ENCODE results near the gene ZSWIM2. TPM values are rescaled to one million over a fixed set of nuclear protein-coding genes. Genes with fewer than 3 reads are reported as not detected.

The ZSWIM2 gene
- polyA plus RNA-seq, 3 donors from 2014 or later: not detected

DNA sequence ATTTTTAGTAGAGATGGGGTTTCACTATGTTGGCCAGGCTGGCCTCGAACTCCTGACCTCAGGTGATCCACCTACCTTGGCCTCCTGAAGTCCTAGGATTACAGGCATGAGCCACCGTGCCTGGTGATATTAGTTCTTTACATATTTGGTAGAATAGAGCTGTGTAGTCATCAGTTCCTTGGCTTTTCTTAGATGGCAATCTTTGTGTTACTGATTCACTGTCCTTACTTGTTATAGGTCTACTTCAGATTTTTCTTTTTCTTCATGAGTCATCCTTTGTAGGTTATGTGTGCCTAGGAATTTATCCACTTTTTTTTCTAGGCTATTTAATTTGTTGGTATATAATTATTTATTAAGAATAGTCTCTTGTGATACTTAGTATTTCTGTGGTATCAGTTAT lies 30.3 kb upstream of the ZSWIM2 start:
- Mint-ChIP-seq H3K36me3 (peaks cover 0 to 7% (median 0%) of the 10 kb centered on the region in 3 donors), H3K4me3 (no peak overlapping the region), H3K4me1 (peaks cover 0 to 1% of the 10 kb centered on the region in 2 donors), H3K27me3 (ENCODE audit: low read depth in 3 of 3) (peaks cover 0 to 3% (median 0%) of the 10 kb centered on the region in 3 donors), H3K27ac (no peak overlapping the region), H3K9me3 (peaks cover 8 to 49% (median 11%) of the 10 kb centered on the region in 6 donors)
- DNase-seq: no peak

DNA sequence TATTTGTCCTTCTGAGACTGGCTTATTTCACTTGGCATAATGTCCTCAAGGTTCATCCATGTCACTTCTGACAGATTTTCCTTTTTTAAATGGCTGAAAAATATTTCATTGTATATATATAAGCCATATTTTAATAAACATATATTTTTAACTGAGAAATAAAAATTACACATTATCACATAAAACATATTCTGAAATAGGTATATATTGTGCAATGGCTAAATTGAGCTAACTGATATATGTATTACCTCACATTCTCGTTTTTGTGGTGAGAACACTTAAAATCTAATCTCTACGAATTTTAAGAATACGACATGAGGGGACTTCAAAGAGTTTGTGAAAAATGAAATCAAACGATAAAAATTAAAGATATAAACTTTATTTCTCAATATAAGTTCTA lies 25.7 kb upstream of the ZSWIM2 start:
- DNase-seq: no peak
- no peak overlapping the region for H3K27ac Mint-ChIP-seq
- H3K9me3 Mint-ChIP-seq: peaks cover 0 to 27% (median 2%) of the 10 kb centered on the region in 6 donors
- H3K4me3 Mint-ChIP-seq: no peak overlapping the region
- no peaks in the 10 kb centered on the region for H3K27me3 Mint-ChIP-seq (ENCODE audit: low read depth in 3 of 3)
- no peaks in the 10 kb centered on the region for H3K4me1 Mint-ChIP-seq
- no peaks in the 10 kb centered on the region for H3K36me3 Mint-ChIP-seq

DNA sequence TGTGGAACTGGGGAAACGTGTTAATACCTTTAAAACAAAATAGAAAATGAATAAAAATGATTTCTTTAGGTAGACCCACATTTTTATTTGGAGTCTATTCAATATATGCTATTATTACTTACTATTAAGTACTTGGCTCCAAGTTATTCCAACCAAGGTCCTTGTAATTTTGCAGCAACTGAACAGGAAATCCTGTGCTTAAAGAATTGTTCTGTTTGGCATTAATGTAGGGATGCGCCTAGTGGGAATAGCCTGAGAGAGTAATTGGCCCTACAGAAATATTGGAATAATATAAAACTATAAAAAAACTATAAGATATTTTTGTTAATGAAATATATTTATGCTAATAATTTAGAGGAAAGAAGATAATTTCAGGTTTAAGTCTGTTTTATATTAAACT lies 22.9 kb upstream of the ZSWIM2 start:
- H3K27me3 Mint-ChIP-seq (ENCODE audit: low read depth in 3 of 3): no peaks in the 10 kb centered on the region
- no peak for DNase-seq
- H3K36me3 Mint-ChIP-seq: no peaks in the 10 kb centered on the region
- H3K9me3 Mint-ChIP-seq: peaks cover 0 to 11% (median 2%) of the 10 kb centered on the region in 6 donors
- no peak overlapping the region for H3K27ac Mint-ChIP-seq
- H3K4me1 Mint-ChIP-seq: no peaks in the 10 kb centered on the region
- H3K4me3 Mint-ChIP-seq: no peak overlapping the region

DNA sequence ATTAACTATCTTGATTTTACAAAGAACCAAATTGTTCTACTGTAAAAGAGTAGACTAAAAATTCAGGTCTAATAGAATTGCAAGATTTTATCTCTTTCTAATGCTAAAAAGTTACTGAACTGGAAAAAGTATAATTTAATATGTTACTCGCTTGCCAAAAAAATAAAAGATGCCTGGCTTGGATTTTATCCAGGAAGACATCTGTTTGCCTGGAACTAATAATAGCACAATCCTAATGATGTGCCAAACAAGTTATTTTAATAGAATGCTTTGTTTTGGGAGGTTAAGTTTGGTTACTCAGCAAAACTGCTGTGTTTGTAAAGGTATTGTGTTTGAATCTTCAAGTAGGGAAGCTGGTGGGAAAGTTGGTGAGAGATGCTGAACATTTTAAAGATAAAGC lies 19.4 kb upstream of the ZSWIM2 start:
- Mint-ChIP-seq H3K27ac (no peak overlapping the region), H3K9me3 (peaks cover 0 to 10% (median 0%) of the 10 kb centered on the region in 6 donors), H3K36me3 (no peaks in the 10 kb centered on the region), H3K4me1 (no peaks in the 10 kb centered on the region), H3K4me3 (no peak overlapping the region), H3K27me3 (ENCODE audit: low read depth in 3 of 3) (peaks cover 0 to 2% (median 0%) of the 10 kb centered on the region in 3 donors)
- DNase-seq: no peak

DNA sequence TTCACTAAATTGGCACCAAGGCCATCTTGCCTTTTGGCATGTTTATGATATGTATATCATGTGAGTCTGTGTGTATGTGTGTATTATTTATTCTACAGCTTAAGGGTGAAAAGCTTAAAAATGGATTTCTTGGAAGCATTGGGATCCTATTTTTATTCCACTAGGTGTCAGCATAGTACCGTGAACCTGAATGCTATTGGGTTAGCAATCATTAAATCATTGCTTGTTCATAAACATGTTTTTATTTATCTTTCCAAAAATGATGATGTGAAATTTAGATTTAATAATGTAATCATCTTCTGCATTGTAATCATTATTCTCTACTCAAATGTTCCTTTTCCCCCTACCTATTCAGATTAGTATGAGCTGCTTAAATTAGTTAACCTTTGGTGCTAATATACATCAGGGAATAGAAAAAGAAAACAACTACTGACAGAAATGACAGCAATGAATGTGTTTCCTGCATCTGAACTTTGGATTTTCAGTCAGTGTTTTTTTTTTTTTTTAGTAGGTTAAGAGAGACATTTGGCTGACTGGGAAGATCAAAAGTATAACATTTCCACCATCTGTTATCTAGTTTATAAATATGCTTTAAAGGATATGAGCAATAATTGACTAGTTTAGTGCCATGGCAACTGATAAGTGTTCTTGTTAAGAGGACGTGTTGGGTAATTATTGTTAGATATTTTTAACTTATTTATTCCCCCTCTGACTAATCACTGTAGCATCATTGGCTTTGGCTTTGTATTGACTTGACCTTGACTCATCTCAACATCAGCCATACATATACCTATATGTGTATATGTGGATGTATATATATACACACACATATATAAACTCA lies 14.1 kb upstream of the ZSWIM2 start:
- Mint-ChIP-seq H3K4me3 (no peak overlapping the region), H3K27ac (no peak overlapping the region), H3K9me3 (peaks cover 0 to 3% (median under 1%) of the 10 kb centered on the region in 6 donors), H3K27me3 (ENCODE audit: low read depth in 3 of 3) (peaks cover 0 to 2% (median 0%) of the 10 kb centered on the region in 3 donors), H3K36me3 (no peaks in the 10 kb centered on the region), H3K4me1 (no peaks in the 10 kb centered on the region)
- DNase-seq: no peak

DNA sequence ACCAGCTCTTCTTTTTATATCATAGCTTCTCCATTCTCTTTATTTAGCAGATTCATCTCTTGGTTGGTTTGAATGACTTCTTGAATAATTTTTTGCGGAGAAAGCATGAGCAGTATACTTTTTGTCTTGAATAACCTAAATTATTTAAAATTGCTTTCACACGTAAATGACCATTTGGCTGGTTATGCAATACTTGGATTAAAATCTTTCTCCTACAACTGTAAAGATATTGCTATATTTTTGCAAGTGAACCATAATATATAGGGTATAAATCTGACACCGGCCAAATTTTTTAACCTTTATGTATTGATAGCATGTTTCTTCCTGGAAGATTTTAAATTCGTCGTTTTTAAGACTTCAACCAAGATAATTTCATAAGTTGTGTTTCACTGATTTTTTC lies 6.2 kb upstream of the ZSWIM2 start:
- no peak for DNase-seq
- H3K27me3 Mint-ChIP-seq (ENCODE audit: low read depth in 3 of 3): no peaks in the 10 kb centered on the region
- H3K4me3 Mint-ChIP-seq: no peak overlapping the region
- H3K27ac Mint-ChIP-seq: no peak overlapping the region
- no peaks in the 10 kb centered on the region for H3K4me1 Mint-ChIP-seq
- peaks cover 0 to 12% (median 1%) of the 10 kb centered on the region in 6 donors for H3K9me3 Mint-ChIP-seq
- no peaks in the 10 kb centered on the region for H3K36me3 Mint-ChIP-seq

DNA sequence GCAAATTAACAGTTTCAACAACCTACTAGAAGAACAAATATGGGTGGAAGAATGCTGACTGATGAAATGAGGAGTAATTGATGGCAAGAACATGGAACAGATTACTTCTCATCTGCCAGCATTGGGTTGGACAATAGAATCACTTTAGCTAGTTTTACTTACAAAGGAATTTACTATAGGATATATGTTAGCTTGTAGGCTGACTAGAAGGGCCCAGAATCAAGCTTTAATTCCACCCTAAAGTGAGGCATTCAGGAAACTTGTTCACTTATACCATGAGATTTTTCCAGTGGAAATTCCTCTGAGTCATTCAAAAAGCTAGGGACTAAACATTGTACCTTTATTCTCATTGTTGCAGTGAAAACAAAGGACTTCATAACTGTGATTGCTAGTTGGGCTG lies 5.0 kb upstream of the ZSWIM2 start:
- H3K4me3 Mint-ChIP-seq: no peak overlapping the region
- no peak for DNase-seq
- no peaks in the 10 kb centered on the region for H3K36me3 Mint-ChIP-seq
- H3K9me3 Mint-ChIP-seq: peaks cover 0 to 17% (median 2%) of the 10 kb centered on the region in 6 donors
- no peak overlapping the region for H3K27ac Mint-ChIP-seq
- H3K4me1 Mint-ChIP-seq: peaks cover 4% of the 10 kb centered on the region in 2 donors
- H3K27me3 Mint-ChIP-seq (ENCODE audit: low read depth in 3 of 3): peaks cover 0 to 4% (median 2%) of the 10 kb centered on the region in 3 donors

DNA sequence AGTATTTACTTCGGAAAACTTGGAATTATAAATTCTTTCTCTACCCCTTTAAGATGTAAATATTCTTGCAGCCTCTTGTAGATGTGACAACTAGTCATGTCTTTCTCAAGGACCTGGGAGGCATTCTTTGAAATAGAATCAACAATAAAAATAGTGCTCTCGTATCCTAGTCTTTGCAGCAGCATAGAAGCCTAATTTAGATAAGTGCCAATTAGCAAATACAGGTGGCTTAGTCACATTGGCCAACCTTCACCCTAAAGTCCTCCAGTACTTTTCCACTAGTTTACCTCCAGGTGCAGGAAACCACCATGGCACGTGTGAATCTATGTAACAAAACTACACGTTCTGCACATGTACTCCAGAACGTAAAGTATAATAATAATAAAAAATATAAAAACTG lies 3.5 kb upstream of the ZSWIM2 start:
- H3K4me3 Mint-ChIP-seq: no peak overlapping the region
- peaks cover 0 to 9% (median 2%) of the 10 kb centered on the region in 3 donors for H3K27me3 Mint-ChIP-seq (ENCODE audit: low read depth in 3 of 3)

DNA sequence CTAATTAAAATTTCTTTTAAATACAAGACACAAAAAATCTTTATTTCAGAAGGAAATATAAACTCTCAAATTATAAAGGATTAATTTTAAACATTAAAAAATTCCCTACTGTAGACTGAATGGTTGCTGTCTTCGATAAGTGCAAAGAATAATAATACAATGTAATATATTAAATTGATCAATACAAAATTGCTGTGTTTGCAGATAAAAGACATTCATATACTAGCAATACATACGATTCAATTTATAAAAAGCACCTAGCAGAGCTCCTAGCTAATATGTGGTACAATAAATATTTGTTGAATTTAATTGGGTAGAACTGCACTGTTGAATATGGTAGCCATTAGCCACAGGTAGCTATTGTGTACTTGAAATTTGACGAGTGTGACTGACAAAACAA lies 6.6 kb downstream of the ZSWIM2 start:
- Mint-ChIP-seq H3K4me1 (no peaks in the 10 kb centered on the region), H3K27me3 (ENCODE audit: low read depth in 3 of 3) (no peaks in the 10 kb centered on the region), H3K9me3 (peaks cover 1 to 17% (median 3%) of the 10 kb centered on the region in 6 donors), H3K27ac (no peak overlapping the region), H3K36me3 (peaks cover 0 to 4% (median 0%) of the 10 kb centered on the region in 3 donors), H3K4me3 (no peak overlapping the region)
- no peak for DNase-seq

More for the DNA sequence above, 3.5 kb upstream of the ZSWIM2 start:
- Mint-ChIP-seq H3K9me3 (peaks cover 0 to 17% (median 2%) of the 10 kb centered on the region in 6 donors), H3K27ac (no peak overlapping the region), H3K4me1 (peaks cover 4 to 10% of the 10 kb centered on the region in 2 donors), H3K36me3 (no peaks in the 10 kb centered on the region)
- DNase-seq: no peak

DNA sequence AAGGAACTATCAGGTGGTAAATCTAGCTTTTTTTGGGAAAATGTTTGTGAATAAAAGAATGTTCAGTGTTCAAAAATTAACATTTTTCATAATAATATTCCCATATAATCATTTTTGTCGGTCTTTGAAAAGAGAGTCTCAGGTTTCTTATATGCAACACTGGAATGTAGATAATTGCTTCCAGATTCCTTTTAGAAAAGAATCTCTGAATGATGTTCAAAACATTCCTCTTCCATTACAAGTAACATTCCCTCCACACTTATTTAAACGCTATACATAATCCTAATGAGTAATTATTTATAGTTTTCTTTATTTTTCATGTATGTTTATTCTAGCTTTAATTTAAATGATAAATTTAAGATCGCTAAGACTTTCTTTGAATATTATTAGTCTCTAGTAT lies 7.0 kb downstream of the ZSWIM2 start:
- Mint-ChIP-seq H3K27ac (no peak overlapping the region), H3K27me3 (ENCODE audit: low read depth in 3 of 3) (peaks cover 0 to 3% (median 0%) of the 10 kb centered on the region in 3 donors), H3K4me1 (no peaks in the 10 kb centered on the region), H3K4me3 (no peak overlapping the region), H3K36me3 (peaks cover 0 to 4% (median 0%) of the 10 kb centered on the region in 3 donors), H3K9me3 (peaks cover 1 to 17% (median 3%) of the 10 kb centered on the region in 6 donors)
- DNase-seq: no peak

DNA sequence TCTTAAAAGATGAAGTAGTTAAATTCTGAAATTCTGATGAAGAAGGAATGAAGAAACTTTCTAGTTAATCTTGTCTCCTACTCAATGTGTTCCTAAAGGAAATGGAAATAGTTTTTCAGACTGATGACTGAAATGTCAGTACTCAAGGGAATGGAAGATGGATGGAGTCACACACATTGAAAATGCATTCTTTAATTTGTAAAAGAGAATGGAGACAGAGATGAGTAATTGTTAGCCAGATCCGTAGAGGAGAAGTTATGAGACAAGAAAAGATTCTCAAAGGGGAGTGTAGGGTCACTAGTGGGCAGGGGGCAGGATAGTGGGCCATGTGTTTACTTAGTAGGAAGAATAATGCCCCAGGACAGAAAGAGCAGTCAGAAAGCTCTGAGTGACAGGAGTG lies 13.3 kb downstream of the ZSWIM2 start:
- peaks cover 0 to 4% (median 0%) of the 10 kb centered on the region in 3 donors for H3K36me3 Mint-ChIP-seq
- peaks cover 0 to 11% (median 4%) of the 10 kb centered on the region in 6 donors for H3K9me3 Mint-ChIP-seq
- peaks cover 0 to 6% (median 0%) of the 10 kb centered on the region in 3 donors for H3K27me3 Mint-ChIP-seq (ENCODE audit: low read depth in 3 of 3)
- no peak for DNase-seq
- no peak overlapping the region for H3K4me3 Mint-ChIP-seq
- no peak overlapping the region for H3K27ac Mint-ChIP-seq
- H3K4me1 Mint-ChIP-seq: no peaks in the 10 kb centered on the region

DNA sequence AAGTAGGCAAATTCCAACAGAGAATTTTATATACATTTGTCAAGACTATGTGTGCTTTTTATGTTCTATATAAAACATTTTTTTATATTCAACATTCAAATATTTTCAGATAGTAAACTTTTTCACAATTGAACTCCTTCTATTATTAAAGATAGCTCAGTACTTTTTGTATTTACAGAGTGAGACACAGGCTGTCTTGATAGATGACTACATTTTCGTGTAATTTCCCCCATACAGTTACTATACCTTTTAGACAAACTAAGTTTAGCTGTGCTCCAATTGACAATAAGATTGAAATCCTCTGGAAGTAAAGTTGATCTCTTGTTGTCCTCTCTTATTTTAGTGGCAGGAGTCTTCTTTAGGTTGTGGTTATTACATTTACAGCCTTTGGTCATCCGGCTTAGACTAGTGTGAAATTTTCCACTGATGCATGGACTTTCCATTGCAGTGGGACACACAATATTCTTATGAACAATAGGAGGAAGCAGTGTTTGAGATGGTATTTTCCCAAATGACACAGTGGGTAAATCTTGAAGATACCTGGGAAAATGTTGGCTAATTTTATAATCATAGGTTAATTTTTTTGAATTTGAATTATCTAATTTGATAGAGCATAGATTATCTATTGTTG lies 21.0 kb downstream of the ZSWIM2 start:
- DNase-seq: no peak
- Mint-ChIP-seq H3K9me3 (peaks cover 0 to 7% (median 0%) of the 10 kb centered on the region in 6 donors), H3K27me3 (ENCODE audit: low read depth in 3 of 3) (no peaks in the 10 kb centered on the region), H3K4me1 (no peaks in the 10 kb centered on the region), H3K27ac (no peak overlapping the region), H3K36me3 (no peaks in the 10 kb centered on the region), H3K4me3 (no peak overlapping the region)

DNA sequence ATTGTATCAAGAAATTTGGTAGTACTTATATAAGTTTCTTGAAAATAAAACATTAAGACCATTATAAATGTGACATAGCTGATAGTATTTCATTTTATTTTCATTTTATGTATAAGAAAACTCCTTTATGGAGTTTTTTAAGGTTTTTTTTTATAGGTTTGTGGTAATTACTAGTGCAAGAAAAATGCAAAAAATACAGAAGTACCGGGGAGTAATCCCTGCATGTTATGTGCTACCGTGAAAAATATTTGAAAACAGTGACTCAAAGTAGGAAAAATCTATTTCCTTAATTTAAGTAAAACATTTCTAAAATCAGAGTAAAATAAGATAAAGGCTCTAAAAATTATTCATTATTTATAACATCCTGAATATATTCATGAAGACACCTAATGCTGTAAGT lies 21.6 kb downstream of the ZSWIM2 start:
- no peaks in the 10 kb centered on the region for H3K36me3 Mint-ChIP-seq
- no peak overlapping the region for H3K4me3 Mint-ChIP-seq
- H3K27ac Mint-ChIP-seq: no peak overlapping the region
- no peaks in the 10 kb centered on the region for H3K4me1 Mint-ChIP-seq
- H3K27me3 Mint-ChIP-seq (ENCODE audit: low read depth in 3 of 3): no peaks in the 10 kb centered on the region
- peaks cover 0 to 7% (median 0%) of the 10 kb centered on the region in 6 donors for H3K9me3 Mint-ChIP-seq
- no peak for DNase-seq

DNA sequence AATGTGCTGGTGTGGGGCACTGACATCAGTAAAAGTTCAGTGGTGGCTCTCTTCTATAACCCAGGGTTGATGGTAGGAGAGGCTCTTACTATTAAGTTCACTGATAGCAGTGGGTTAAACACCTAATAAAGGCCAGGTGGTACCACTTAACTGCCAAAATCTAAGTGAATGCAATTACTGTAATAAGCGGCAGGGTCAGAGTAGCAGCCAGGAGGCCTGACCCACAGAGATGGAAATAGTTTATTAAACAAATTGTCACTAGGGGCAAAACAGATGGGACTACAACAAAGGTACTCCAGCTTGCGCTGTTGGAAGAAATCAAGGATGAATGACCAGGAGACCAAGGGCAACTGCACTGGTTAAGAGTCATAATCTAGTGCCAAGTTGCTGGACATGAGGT lies 26.6 kb downstream of the ZSWIM2 start:
- Mint-ChIP-seq H3K4me1 (no peaks in the 10 kb centered on the region), H3K27ac (no peak overlapping the region), H3K9me3 (peaks cover 0 to 12% (median 3%) of the 10 kb centered on the region in 6 donors), H3K36me3 (no peaks in the 10 kb centered on the region), H3K27me3 (ENCODE audit: low read depth in 3 of 3) (peaks cover 0 to 2% (median 0%) of the 10 kb centered on the region in 3 donors), H3K4me3 (no peak overlapping the region)
- DNase-seq: no peak

All from immature natural killer cell (primary cell).